ENCODE measurements around the gene MIF4GD. TPM values are rescaled to one million over a fixed set of nuclear protein-coding genes. Genes with fewer than 3 reads are reported as not detected.

Gene MIF4GD
- total and polyA plus RNA-seq, 5 donors from 2014 or later = 35.7 to 102 (median 86.6) TPM

DNA sequence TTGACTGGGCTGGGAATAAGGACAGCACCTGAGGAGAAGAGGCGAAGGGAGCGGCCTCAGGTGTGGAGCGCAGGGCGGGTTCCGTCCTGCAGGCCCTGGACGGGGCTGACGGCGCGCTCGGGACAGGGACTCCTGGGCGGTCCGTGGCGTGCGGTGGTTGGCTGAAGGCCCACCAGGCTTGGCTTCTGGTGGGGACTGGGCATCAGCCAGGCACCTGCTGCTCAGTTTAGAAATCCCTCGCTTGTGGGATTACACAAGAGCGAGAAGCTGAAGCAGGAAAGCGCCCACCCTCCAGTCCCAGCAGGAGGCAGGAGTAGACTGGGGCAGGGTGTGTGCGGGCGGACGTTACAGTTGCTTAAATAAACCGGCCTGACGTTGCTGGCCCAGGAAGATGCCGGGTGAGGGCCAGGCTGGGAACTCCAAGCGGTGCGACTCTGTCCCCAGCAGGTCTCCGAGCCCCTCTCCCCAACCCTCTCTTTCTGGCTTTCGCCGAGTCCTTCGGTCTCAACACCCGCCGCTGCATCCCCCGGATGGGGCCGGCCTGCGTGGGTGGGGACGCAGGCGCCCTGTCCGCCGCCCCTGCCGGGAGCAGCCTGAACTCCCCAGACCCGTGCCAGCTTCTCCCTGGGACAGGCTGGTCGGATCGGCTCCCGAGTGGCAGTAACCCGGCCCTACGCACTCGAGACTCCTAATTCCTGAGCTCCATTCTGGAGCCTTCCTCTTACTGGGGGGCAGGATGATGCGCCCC lies 639 bp downstream of the MIF4GD start:
- peaks cover 28% of the 10 kb centered on the region for H3K4me1 ChIP-seq (ENCODE audit: control insufficient read depth, insufficient read depth, low read length, poor library complexity, severe bottlenecking)
- Mint-ChIP-seq H3K4me3 (peak overlapping the region; percentile 83 to 97 (median 85)), H3K9me3 (peaks cover 0 to 2% (median 0%) of the 10 kb centered on the region in 7 donors), H3K4me1 (peaks cover 4 to 45% (median 12%) of the 10 kb centered on the region in 4 donors), H3K27me3 (no peaks in the 10 kb centered on the region), H3K36me3 (peaks cover 7% of the 10 kb centered on the region), H3K27ac (peak overlapping the region; percentile 56 to 83 (median 82))
- DNase-seq (peak in 1 of 3 donors; percentile 75), ATAC-seq (ENCODE audit: low read depth in 2 of 2) (peak; percentile 12 to 24)
- peak overlapping the region; percentile 51 for H3K4me3 ChIP-seq (ENCODE audit: low read depth, low read length)
- peaks cover 19% of the 10 kb centered on the region for H3K36me3 ChIP-seq (ENCODE audit: control insufficient read depth, insufficient read depth, low read length)
- peak overlapping the region; percentile 89 for H3K27ac ChIP-seq (ENCODE audit: insufficient read depth, low read length, poor library complexity, severe bottlenecking)
- no peaks in the 10 kb centered on the region for H3K27me3 ChIP-seq (ENCODE audit: control insufficient read depth, insufficient read depth, low read length)
- H3K9me3 ChIP-seq (ENCODE audit: control insufficient read depth in 2 of 2, low read length in 2 of 2) = no peaks in the 10 kb centered on the region

- peaks cover 7% of the 10 kb centered on the region for H3K36me3 Mint-ChIP-seq
- peak overlapping the region; percentile 83 to 97 (median 85) for H3K4me3 Mint-ChIP-seq
- H3K4me1 Mint-ChIP-seq = peaks cover 4 to 43% (median 12%) of the 10 kb centered on the region in 4 donors
- Histone ChIP-seq H3K27ac (ENCODE audit: insufficient read depth, low read length, poor library complexity, severe bottlenecking) (peak overlapping the region; percentile 89), H3K9me3 (ENCODE audit: control insufficient read depth in 2 of 2, low read length in 2 of 2) (no peaks in the 10 kb centered on the region), H3K36me3 (ENCODE audit: control insufficient read depth, insufficient read depth, low read length) (peaks cover 22% of the 10 kb centered on the region), H3K4me3 (ENCODE audit: low read depth, low read length) (peak overlapping the region; percentile 26), H3K4me1 (ENCODE audit: control insufficient read depth, insufficient read depth, low read length, poor library complexity, severe bottlenecking) (peaks cover 28% of the 10 kb centered on the region), H3K27me3 (ENCODE audit: control insufficient read depth, insufficient read depth, low read length) (no peaks in the 10 kb centered on the region)
- H3K27ac Mint-ChIP-seq = peak overlapping the region; percentile 56 to 83 (median 65)
- H3K27me3 Mint-ChIP-seq = no peaks in the 10 kb centered on the region
- ATAC-seq (ENCODE audit: low read depth in 2 of 2) (no peak), DNase-seq (no peak)
- peaks cover 0 to 2% (median 0%) of the 10 kb centered on the region in 7 donors for H3K9me3 Mint-ChIP-seq
Measured at GRCh38 chr17:75269844-75270217, 1.2 kb downstream of the MIF4GD start.

GRCh38 chr17:75267411-75268232 lies 3.4 kb downstream of the MIF4GD start:
- Mint-ChIP-seq H3K9me3 (no peaks in the 10 kb centered on the region), H3K4me3 (peak overlapping the region in 2 of 4 donors; percentile 74 to 97)
- no peak for DNase-seq

GRCh38 chr17:75267153-75267410 lies 3.9 kb downstream of the MIF4GD start:
- Mint-ChIP-seq H3K4me3 (peak overlapping the region in 1 of 4 donors; percentile 97), H3K4me1 (peaks cover 9 to 41% (median 16%) of the 10 kb centered on the region in 4 donors), H3K9me3 (no peaks in the 10 kb centered on the region), H3K27ac (peak overlapping the region in 2 of 3 donors; percentile 48 to 86), H3K36me3 (peaks cover 9% of the 10 kb centered on the region), H3K27me3 (no peaks in the 10 kb centered on the region)
- ATAC-seq (ENCODE audit: low read depth in 2 of 2) (no peak), DNase-seq (no peak)
- Histone ChIP-seq H3K36me3 (ENCODE audit: control insufficient read depth, insufficient read depth, low read length) (peaks cover 35% of the 10 kb centered on the region), H3K27ac (ENCODE audit: insufficient read depth, low read length, poor library complexity, severe bottlenecking) (no peak overlapping the region), H3K27me3 (ENCODE audit: control insufficient read depth, insufficient read depth, low read length) (no peaks in the 10 kb centered on the region), H3K4me1 (ENCODE audit: control insufficient read depth, insufficient read depth, low read length, poor library complexity, severe bottlenecking) (peaks cover 28% of the 10 kb centered on the region), H3K9me3 (ENCODE audit: control insufficient read depth in 2 of 2, low read length in 2 of 2) (no peaks in the 10 kb centered on the region), H3K4me3 (ENCODE audit: low read depth, low read length) (no peak overlapping the region)

More at GRCh38 chr17:75267411-75268232, 3.4 kb downstream of the MIF4GD start:
- Histone ChIP-seq H3K4me3 (ENCODE audit: low read depth, low read length) (no peak overlapping the region), H3K36me3 (ENCODE audit: control insufficient read depth, insufficient read depth, low read length) (peaks cover 35% of the 10 kb centered on the region), H3K27ac (ENCODE audit: insufficient read depth, low read length, poor library complexity, severe bottlenecking) (no peak overlapping the region), H3K9me3 (ENCODE audit: control insufficient read depth in 2 of 2, low read length in 2 of 2) (no peaks in the 10 kb centered on the region), H3K27me3 (ENCODE audit: control insufficient read depth, insufficient read depth, low read length) (no peaks in the 10 kb centered on the region), H3K4me1 (ENCODE audit: control insufficient read depth, insufficient read depth, low read length, poor library complexity, severe bottlenecking) (peaks cover 28% of the 10 kb centered on the region)
- Mint-ChIP-seq H3K27me3 (no peaks in the 10 kb centered on the region), H3K4me1 (peaks cover 4 to 40% (median 13%) of the 10 kb centered on the region in 4 donors), H3K27ac (peak overlapping the region in 2 of 3 donors; percentile 41 to 74), H3K36me3 (peaks cover 9% of the 10 kb centered on the region)
- ATAC-seq (ENCODE audit: low read depth in 2 of 2) = no peak

GRCh38 chr17:75266316-75267152 lies 4.5 kb downstream of the MIF4GD start:
- Histone ChIP-seq H3K4me1 (ENCODE audit: control insufficient read depth, insufficient read depth, low read length, poor library complexity, severe bottlenecking) (peaks cover 26% of the 10 kb centered on the region), H3K36me3 (ENCODE audit: control insufficient read depth, insufficient read depth, low read length) (peaks cover 35% of the 10 kb centered on the region), H3K27me3 (ENCODE audit: control insufficient read depth, insufficient read depth, low read length) (no peaks in the 10 kb centered on the region), H3K9me3 (ENCODE audit: control insufficient read depth in 2 of 2, low read length in 2 of 2) (no peaks in the 10 kb centered on the region), H3K27ac (ENCODE audit: insufficient read depth, low read length, poor library complexity, severe bottlenecking) (no peak overlapping the region), H3K4me3 (ENCODE audit: low read depth, low read length) (no peak overlapping the region)
- no peaks in the 10 kb centered on the region for H3K9me3 Mint-ChIP-seq
- ATAC-seq (ENCODE audit: low read depth in 2 of 2) (no peak), DNase-seq (no peak)
- H3K4me3 Mint-ChIP-seq = peak overlapping the region in 2 of 4 donors; percentile 4 to 97
- H3K36me3 Mint-ChIP-seq = peaks cover 9% of the 10 kb centered on the region
- H3K4me1 Mint-ChIP-seq = peaks cover 9 to 41% (median 15%) of the 10 kb centered on the region in 4 donors
- H3K27me3 Mint-ChIP-seq = no peaks in the 10 kb centered on the region
- peak overlapping the region in 2 of 3 donors; percentile 48 to 86 for H3K27ac Mint-ChIP-seq

DNA sequence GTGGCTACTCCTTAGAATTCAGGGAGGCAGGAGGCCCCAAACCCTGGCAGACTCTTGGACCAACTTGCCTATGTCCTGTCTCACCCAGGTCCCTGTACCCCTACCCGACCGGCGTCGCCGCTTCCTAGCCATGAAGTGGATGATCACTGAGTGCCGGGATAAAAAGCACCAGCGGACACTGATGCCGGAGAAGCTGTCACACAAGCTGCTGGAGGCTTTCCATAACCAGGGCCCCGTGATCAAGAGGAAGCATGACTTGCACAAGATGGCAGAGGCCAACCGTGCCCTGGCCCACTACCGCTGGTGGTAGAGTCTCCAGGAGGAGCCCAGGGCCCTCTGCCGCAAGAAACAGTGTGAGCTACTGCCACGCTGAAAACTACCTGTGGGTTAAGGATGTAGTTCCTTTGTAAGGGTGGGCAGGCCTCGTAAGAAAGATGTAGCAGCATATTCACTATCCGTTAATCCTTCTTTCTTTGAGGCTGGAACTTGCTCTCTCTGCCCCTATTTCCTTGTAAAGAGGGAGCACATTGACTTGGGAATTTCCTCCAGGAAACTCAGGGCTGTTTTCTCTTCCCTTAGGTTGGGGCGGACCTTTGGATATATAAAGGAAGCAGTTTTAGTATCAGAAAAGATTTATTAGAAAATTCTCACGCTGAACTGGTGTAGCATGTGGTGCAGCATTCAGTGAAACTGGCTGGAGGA lies 5.3 kb downstream of the MIF4GD start:
- Mint-ChIP-seq H3K9me3 (no peaks in the 10 kb centered on the region), H3K4me1 (peaks cover 9 to 46% (median 17%) of the 10 kb centered on the region in 4 donors), H3K27ac (peak overlapping the region in 1 of 3 donors; percentile 14), H3K27me3 (no peaks in the 10 kb centered on the region), H3K36me3 (peaks cover 9% of the 10 kb centered on the region), H3K4me3 (peak overlapping the region in 1 of 4 donors; percentile 97)
- Histone ChIP-seq H3K4me1 (ENCODE audit: control insufficient read depth, insufficient read depth, low read length, poor library complexity, severe bottlenecking) (peaks cover 28% of the 10 kb centered on the region), H3K27ac (ENCODE audit: insufficient read depth, low read length, poor library complexity, severe bottlenecking) (no peak overlapping the region), H3K36me3 (ENCODE audit: control insufficient read depth, insufficient read depth, low read length) (peaks cover 35% of the 10 kb centered on the region), H3K4me3 (ENCODE audit: low read depth, low read length) (no peak overlapping the region), H3K9me3 (ENCODE audit: control insufficient read depth in 2 of 2, low read length in 2 of 2) (no peaks in the 10 kb centered on the region), H3K27me3 (ENCODE audit: control insufficient read depth, insufficient read depth, low read length) (no peaks in the 10 kb centered on the region)
- no peak for ATAC-seq (ENCODE audit: low read depth in 2 of 2)
- DNase-seq = no peak

- no peaks in the 10 kb centered on the region for H3K27me3 ChIP-seq (ENCODE audit: control insufficient read depth, insufficient read depth, low read length)
- peaks cover 9% of the 10 kb centered on the region for H3K36me3 Mint-ChIP-seq
- peaks cover 33% of the 10 kb centered on the region for H3K4me1 ChIP-seq (ENCODE audit: control insufficient read depth, insufficient read depth, low read length, poor library complexity, severe bottlenecking)
- H3K36me3 ChIP-seq (ENCODE audit: control insufficient read depth, insufficient read depth, low read length) = peaks cover 40% of the 10 kb centered on the region
- no peak overlapping the region for H3K27ac ChIP-seq (ENCODE audit: insufficient read depth, low read length, poor library complexity, severe bottlenecking)
- no peaks in the 10 kb centered on the region for H3K9me3 ChIP-seq (ENCODE audit: control insufficient read depth in 2 of 2, low read length in 2 of 2)
- peaks cover 10 to 55% (median 25%) of the 10 kb centered on the region in 4 donors for H3K4me1 Mint-ChIP-seq
- peak overlapping the region in 1 of 3 donors; percentile 100 for H3K27ac Mint-ChIP-seq
- ATAC-seq (ENCODE audit: low read depth in 2 of 2) (no peak), DNase-seq (no peak)
- no peaks in the 10 kb centered on the region for H3K27me3 Mint-ChIP-seq
- H3K9me3 Mint-ChIP-seq = no peaks in the 10 kb centered on the region
- peak overlapping the region; percentile 92 for H3K4me3 ChIP-seq (ENCODE audit: low read depth, low read length)
- peak overlapping the region; percentile 96 to 99 (median 99) for H3K4me3 Mint-ChIP-seq
Measured at GRCh38 chr17:75263055-75263454, 8.0 kb downstream of the MIF4GD start.

Measured in CD4-positive, CD25-positive, alpha-beta regulatory T cell (primary cell).